Measurements from ENCODE around the gene C1orf174. TPM values are rescaled to one million over a fixed set of nuclear protein-coding genes. Genes with fewer than 3 reads are reported as not detected.
A peak's percentile ranks its signal among the peaks of the same experiment; 100 is the strongest.

Gene C1orf174
- total RNA-seq (10 to 100 TPM; 28.8 to 29.7 TPM), polyA plus RNA-seq (ENCODE audit: insufficient read depth, low read depth, low replicate concordance) (22.9 TPM)
- long read RNA-seq, donor 1, transcript C1orf174-201 (4 exons, 1,666 nt): major isoform, 10 of 63 reads
- long read RNA-seq, donor 1, partial matches to known transcripts: 53 of 63 reads
- long read RNA-seq, donor 1, other reads (novel, unspliced or antisense): 0 of 63 reads
- long read RNA-seq, donor 2, partial matches to known transcripts: 0 of 3 reads
- long read RNA-seq, donor 2, other reads (novel, unspliced or antisense): 0 of 3 reads

- 0 to 1% methylated on average over 14 to 45 of the region's 58 CpGs for WGBS, 2 donors
- H3K4me3 ChIP-seq: peak within 1 kb of the TSS; percentile 90 to 96
- peak; percentile 97 for DNase-seq
- no peaks in the 10 kb centered on the region for H3K27me3 ChIP-seq
- H3K27ac ChIP-seq: peak within 1 kb of the TSS; percentile 97 to 99
- TF ChIP-seq CTCF (IDR thresholded peaks at IDR 0.05) (no peak), POLR2A (IDR thresholded peaks at IDR 0.05) (no peak)
- intact Hi-C loops (cut with DNase I; ENCODE audit: low total_unique reads): no loop called here
- H3K36me3 ChIP-seq (ENCODE audit: low read depth, missing control alignments): no peaks in the 10 kb centered on the region
- no peaks in the 10 kb centered on the region for H3K9me3 ChIP-seq
- H3K4me1 ChIP-seq: peaks cover 4% of the 10 kb centered on the region
These were observed at the start of gene C1orf174 for GRCh38 chr1:3900150-3900968. Gene C1orf174 (minus strand): TSS chr1:3900272. CDS start chr1:3900186, 86 bp downstream.

GRCh38 chr1:3948344-3948743, 48.3 kb upstream of the C1orf174 start:
- DNase-seq: no peak
- Histone ChIP-seq H3K27ac (no peak overlapping the region), H3K9me3 (no peaks in the 10 kb centered on the region), H3K4me1 (no peaks in the 10 kb centered on the region), H3K4me3 (no peak overlapping the region), H3K36me3 (ENCODE audit: low read depth, missing control alignments) (no peaks in the 10 kb centered on the region), H3K27me3 (no peaks in the 10 kb centered on the region)
- intact Hi-C loops (cut with DNase I; ENCODE audit: low total_unique reads): no loop called here
- 80 to 85% methylated on average over 9 of the region's 9 CpGs for WGBS, 2 donors
- TF ChIP-seq CTCF (IDR thresholded peaks at IDR 0.05): no peak
- TF ChIP-seq POLR2A (IDR thresholded peaks at IDR 0.05): no peak

- Histone ChIP-seq H3K4me1 (peaks cover 2% of the 10 kb centered on the region), H3K27ac (no peak overlapping the region), H3K9me3 (no peaks in the 10 kb centered on the region), H3K36me3 (ENCODE audit: low read depth, missing control alignments) (no peaks in the 10 kb centered on the region), H3K27me3 (no peaks in the 10 kb centered on the region), H3K4me3 (no peak overlapping the region)
- TF ChIP-seq POLR2A (IDR thresholded peaks at IDR 0.05) (no peak), CTCF (IDR thresholded peaks at IDR 0.05) (no peak)
- DNase-seq: no peak
- intact Hi-C loops (cut with DNase I; ENCODE audit: low total_unique reads): no loop called here
- 89 to 94% methylated on average over 16 to 22 of the region's 22 CpGs for WGBS, 2 donors
These were observed 46.1 kb upstream of the C1orf174 start for GRCh38 chr1:3945916-3946840.

GRCh38 chr1:3945222-3945621, 45.1 kb upstream of the C1orf174 start:
- WGBS, 2 donors: 87 to 96% methylated on average over 5 to 12 of the region's 12 CpGs
- no peak overlapping the region for H3K27ac ChIP-seq
- intact Hi-C loops (cut with DNase I; ENCODE audit: low total_unique reads): no loop called here
- TF ChIP-seq POLR2A (IDR thresholded peaks at IDR 0.05) (no peak), CTCF (IDR thresholded peaks at IDR 0.05) (no peak)
- no peaks in the 10 kb centered on the region for H3K27me3 ChIP-seq
- H3K4me1 ChIP-seq: peaks cover 2% of the 10 kb centered on the region
- no peak for DNase-seq
- no peaks in the 10 kb centered on the region for H3K36me3 ChIP-seq (ENCODE audit: low read depth, missing control alignments)
- H3K9me3 ChIP-seq: no peaks in the 10 kb centered on the region
- no peak overlapping the region for H3K4me3 ChIP-seq
